NCI-H1417 treated with DMSO at 0.1 percent for 48 hours (cell line): ENCODE measurements around the gene BRPF1.
"Not testable (repeated sequence)": the region's sequence is repeated elsewhere in the genome, so short reads cannot be mapped to it uniquely, and the experiment has no call there.

ENCODE experiments used
- DNase-seq: peaks from one replicate; lab custom pipeline; 2025; lab: John Stamatoyannopoulos, UW

BRPF1 gene

DNA sequence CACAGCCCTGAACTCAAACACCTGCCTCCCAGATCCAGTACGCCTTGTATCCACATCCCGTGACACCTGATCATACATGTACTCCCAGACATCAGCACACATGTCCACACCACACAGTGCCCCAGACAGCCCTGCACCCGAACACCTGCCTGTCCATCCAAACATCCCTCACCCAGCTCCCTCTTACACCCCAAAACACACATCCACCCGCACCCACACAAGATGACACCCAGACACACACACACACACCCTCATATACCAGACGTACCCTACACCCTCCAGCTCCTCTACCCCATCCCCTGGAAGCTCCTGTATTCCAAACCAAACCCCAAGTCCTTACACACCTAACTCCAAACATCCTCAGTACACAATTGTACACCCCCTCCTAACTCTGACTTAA, 37.5 kb downstream of the BRPF1 start:
- no peak for DNase-seq

DNA sequence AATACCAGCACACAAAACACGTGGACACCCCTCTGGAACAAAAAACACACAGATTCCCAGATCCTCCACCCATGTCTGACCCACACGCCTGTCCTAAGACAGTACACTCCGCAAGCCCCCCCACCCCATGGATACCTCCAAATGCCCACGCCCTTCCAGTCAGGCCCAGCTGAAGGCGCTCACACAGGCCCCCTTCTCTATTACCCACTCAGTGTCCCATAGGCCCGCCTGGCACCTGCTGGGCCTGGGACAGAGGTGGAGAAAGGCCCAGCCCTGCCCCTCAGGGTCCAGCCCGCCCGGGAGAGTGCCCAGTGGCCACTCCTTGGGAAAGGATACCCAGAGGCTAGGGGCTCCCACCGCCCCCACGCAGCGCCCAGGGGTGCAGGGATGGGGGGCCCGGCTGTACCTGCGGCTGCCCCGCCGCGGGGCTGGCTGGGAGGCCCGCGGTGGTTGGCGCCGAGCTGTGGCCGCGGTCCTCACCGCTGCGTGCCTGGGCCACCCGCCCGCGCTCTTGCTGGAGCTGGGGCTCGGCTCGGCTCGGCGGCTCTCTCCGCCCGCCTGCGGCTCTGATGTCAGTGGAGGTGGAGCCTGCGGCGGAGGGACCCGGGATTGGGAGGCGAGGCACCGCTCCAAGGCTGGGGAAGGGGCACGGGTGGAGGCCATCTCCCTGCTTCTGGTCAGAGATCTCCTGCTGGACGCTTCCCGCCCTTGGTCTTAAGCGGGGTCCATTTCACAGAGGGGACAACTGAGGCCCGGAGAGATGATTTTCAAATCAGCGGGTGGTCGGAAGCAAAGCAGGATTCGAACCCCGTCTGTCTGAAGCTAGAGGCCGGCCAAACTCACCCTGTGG, 38.1 kb downstream of the BRPF1 start, which contains the start of gene CAMK1:
Gene CAMK1 (minus strand): TSS at position 522 of the 850 bp plus-strand sequence. CDS start 2,198 bp downstream, outside the sequence.
- no peak for DNase-seq

DNA sequence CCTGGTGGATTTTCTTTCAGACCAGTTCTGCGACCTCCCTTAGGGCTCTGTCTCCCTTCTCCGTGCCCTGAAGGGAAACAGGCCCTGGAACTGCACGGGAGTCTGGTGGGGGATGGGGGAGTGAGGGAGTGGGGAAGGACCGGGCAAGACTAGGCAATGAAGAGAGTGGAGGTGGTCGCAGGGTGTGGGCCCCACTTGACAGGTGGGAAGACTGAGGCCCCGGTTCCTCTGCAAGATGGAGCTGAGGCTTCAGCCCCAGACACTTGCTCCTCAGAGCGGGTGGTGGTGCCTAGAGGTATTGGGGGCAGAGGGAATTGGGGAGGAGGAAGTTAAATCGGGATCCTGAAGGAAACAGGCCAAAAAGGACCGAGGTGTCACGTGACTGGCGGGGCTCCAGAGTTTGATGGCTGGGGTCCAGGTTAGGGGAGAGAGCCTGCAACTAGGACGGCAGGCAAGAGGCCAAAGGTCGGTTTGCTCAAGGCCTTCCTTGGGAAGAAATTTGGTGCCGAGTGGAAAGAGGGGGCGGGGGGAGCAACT, 38.8 kb downstream of the BRPF1 start:
- no peak for DNase-seq

DNA sequence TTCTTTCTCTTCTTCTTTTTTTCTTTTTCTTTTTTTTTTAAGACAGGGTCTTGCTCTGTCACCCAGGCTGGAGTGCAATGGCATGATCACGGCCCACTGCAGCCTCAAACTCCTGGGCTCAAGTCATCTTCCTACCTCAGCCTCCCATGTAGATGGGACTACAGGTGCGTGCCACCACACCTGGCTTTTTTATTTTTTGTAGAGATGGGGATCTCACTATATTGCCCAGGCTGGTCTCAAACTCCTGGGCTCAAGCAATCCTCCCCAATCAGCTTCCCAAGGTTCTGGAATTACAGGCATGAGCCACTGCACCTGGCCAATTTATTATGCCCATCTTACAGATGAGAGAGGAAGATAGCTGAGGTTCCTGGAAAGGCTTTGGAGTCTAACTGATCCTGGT, 39.5 kb downstream of the BRPF1 start:
- not testable (repeated sequence) for DNase-seq

DNA sequence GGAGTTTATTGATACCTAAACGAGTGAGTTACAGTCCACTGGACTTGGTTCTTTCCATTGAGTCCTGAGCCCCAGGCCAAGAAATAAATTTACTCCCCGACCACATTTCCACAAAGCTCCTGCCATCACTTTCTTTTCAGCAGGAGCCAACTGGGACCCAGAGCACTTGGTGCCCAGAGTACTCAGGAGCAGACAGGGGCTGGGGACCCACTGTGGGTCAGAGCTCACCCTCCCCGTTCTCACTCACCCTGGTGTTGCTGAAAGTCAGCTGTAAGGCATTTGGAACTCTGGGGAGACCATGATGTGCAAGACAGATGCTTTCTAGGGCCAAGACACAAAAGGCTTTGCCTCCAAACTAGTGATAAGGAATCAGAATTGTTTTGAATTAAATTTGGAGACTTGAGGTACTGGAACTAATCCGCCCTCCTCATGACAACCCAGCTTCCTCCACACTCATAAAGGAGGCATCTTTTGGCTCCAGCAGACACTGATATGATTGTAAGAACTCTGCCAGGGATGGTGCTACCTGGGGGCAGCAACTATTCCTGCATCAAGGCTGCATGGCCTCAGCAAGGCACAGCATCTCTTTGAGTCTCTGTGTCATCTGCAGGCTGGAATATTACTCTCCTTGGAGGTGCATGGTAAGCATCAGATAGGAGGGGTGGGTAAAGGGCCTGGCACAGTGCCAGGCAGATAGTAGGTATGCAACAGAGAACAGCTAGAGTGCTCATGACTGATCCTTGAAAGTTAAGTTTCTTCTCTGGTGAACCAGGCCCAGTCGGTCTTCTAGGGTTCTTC, 45.6 kb downstream of the BRPF1 start:
- no peak for DNase-seq

DNA sequence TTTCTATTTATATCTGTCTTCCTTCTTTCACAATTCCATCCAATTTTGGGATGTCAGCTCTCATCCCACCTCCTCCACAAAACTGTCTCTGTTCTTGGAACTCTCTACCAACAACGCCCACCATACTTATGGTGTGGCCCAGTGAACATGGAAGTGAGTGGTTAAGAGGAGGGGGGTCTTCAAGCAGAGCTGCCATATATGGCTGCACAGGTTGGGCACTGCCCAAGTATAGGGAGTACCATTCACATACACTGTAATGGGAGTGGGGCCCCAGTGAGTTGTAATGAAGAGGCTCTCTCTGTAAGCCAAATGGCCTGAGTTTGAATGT, 46.1 kb downstream of the BRPF1 start:
- DNase-seq: no peak

DNA sequence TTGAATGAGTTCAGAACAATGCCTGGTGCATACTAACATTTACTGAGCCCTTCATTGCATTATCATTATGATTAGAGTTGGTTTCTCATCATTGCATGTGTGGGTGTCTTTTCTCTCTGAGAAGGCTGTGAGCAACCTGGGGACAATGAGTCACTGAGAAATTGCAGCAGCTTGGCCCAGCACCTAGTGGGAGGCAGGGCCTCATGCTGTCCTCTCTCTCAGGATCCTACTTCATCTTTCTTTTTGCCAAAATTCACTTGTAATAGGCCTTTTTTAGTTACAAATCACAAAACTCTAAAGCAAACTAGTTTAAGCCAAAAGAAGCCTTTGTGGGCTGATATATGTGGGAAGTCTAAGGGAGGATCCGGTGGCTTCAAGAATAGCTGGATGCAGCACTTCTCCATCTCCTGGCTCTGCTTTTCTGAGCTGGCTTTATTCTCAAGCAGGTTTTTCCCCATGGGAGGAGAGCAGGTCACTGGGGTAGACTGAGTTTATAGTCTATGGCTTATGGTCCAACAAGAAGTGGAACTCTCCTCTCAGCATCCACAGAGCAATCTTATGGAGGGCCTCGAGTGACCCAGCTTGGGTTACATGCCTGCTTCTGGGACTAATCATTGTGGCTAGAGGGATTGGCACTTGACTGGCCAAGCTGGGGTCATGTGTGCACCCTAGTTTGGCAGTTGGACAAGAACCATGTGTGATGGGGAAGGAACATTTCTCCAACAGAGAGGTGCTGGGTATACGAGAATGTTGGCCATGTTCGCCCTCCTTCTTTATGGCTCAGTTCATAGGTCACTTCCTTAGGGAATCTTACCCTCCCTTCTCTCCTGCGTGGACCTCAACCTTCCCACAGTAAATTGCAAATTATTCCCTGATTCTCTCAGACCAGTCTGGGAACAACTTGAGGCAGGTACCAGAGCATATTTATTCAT, 46.9 kb downstream of the BRPF1 start:
- DNase-seq: no peak

DNA sequence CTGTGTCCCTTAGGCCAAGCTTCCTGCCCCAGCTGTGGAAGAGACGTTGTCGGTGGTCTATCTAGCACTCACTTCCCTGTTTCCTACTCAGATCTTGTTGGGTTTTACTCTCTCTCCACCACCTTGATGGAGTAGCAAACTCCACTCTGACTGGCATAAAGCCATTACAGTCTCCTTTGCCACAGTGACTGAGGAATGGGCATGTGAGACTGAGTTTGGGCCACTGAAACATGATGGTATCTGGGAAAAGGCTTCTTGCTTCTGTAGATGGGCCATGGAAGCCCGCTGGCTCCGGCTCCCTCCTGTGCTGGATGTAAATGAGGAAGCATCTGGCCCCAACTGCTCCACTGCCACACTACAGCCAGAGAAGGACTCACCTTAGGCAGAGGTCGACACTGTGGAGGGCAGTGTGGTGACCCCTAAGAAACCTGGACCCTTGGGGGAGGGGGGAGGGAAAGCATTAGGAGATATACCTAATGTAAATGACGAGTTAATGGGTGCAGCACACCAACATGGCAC, 47.6 kb downstream of the BRPF1 start:
- DNase-seq: no peak

DNA sequence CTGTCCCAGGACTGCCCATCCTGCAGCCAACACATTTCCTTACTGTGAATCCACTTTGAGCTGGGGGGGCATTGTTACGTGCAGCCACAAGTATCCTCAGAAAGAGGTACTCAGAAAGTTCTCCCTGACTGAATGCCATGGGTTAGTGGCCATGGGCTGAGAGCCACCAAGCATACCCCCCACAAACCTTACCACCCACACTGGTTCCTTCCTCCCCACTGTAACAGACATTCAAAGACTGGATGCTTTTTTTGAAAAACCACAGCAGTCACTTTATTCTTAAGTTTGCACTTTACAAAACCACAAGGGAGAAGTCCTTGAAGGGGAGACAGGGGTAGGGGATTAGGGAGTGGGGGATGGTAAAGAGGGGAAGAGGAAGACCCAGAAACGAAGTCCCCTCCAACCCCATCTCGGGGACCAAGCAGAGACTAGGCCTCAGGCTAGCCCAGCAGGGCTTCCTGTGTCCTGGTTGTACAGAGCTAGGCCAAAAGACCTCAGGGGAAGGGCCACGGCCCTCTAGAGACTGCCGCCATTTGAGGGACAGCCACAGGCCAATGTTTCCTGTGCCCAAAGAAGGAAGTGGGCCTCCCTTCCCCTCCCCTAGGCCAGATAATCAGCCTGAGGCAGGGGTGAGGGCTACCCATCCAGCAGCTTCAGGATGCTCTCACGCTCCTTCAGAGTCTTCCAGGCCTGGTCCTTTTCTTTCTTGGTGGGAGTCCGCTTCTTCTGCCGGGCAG, 48.4 kb downstream of the BRPF1 start:
- no peak for DNase-seq

DNA sequence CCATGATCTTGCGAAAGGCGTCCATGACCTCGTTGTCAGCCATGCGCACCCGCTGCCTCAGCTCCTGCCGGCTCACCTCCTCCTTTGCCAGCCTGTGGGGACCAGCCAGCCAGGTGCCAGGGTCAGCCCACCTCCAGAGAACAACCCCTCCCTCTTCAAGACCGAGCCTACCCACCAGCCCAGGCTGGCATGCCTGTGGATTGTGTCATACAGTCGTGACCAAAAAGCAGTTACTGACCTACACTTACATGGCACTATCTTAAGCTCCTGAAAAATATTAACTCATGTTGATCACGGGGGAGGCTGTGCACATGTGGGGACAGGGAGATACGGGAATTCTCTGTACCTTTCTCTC, 48.9 kb downstream of the BRPF1 start:
- DNase-seq: no peak

DNA sequence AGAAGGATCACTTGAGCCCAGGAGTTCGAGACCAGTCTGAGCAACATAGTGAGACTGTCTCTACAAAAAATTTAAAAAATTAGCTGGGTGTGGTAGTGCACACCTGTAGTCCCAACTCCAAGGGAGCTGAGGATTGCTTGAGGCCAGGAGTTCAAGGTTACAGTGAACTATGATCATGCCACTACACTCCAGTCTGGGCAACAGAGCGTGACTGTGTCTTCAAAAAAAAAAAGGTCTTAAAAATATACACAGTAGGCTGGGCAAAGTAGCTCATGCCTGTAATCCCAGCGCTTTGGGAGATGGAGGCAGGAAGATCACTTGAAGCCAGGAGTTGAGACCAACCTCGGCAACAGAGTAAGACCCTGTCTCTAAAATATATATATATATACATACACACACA, 49.4 kb downstream of the BRPF1 start:
- DNase-seq: no peak

DNA sequence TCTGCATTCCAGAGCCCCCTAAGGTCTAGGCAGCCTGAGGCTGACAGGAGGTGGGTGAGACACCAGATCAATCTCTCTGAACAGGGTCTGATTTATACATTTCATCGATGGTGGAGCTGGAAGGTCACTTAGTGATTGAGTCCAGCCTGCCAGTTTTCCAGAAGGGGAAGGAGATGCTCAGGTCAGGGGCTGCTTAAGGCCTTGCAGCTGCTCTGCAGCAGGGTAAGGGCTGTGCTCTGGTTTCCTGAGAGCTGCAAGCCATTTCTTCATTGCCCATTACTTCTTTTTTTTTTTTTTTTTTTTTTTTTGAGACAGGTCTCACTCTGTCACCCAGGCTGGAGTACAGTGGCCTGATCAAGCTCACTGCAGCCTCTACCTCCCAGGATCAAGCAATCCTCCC, 50.0 kb downstream of the BRPF1 start:
- DNase-seq: no peak

DNA sequence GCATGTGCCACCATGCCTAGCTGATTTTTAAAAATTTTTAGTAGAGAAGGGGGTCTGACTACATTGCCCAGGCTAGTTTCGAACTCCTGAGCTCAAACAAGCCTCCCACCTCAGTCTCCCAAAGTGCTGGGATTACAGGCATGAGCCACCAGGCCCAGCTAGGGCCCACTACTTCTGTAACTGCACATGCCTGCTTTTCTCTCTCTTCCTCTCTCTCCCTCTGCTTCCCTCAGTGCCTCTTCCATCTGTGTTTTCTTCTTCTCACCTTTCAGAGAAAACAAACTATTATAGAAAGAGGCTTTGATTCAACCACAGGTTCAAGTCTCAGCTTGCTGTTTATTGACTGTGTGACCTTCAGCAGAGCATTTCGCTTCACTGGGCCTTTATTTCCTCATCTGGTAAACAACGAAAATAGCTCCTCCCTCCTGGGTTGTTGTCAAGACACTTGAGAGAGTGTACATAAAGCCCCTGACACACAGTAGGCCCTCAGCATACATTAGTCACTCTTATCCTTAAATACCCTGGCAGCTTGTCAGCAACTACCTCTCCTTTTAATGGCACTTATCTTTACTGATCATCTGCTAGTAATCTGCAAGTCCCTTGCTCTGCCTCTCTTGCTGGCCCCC, 50.6 kb downstream of the BRPF1 start:
- no peak for DNase-seq

DNA sequence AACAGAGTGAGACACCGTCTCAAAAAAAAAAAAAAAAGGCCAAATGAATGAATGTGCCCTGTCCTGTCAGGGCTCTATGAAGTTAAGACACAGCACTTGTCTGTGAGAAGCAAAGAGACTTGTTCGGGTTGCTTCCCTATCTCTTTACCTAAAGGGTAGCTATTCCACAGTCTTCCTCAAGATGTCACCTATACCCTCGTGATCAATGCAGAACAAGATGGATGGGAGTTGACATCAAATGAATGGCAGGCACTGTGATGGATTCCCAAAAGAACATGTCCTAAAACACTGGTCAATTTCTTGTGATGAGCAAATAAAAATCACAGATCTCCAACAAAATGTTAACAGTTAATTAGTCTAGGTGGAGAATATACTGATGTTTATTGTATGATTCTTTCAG, 51.2 kb downstream of the BRPF1 start:
- DNase-seq: no peak

DNA sequence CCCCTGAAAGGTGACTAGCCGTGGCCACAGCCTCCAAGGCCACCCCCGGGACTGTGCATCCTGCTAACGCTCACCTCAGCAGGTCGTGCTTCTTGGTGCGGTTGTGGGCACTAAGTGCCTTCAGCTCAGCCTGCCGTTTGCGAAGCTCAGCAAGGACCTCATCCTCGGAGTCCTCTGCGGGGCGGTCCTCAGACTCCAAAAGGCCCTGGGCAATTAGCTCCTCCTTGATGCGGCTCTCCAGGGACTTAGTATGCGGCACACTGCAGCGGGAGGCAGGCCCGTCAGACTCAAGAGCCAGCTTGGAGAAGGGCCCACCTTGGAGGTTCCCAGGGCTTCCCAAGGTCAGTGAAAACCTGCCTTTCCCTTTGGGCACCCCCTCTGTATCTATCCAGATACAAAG, 52.4 kb downstream of the BRPF1 start:
- no peak for DNase-seq

DNA sequence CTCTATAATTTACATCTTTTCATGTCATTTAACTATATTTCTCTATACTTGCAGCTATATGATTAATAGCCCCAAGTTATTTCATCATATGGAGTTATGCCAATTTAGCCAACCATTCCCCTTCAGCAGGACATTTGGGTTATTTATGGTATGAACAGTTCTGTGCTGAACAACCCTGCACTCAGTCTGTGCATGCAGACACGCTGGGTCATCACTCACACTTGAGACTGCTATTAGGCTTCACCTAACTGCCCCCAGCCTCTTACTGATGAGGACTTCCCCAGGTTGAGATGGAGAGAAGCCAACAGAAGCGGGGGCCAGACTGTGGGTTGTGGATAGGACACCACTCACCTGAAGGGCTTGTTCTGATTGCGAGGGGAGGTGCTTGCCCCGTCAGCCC, 53.4 kb downstream of the BRPF1 start:
- no peak for DNase-seq

DNA sequence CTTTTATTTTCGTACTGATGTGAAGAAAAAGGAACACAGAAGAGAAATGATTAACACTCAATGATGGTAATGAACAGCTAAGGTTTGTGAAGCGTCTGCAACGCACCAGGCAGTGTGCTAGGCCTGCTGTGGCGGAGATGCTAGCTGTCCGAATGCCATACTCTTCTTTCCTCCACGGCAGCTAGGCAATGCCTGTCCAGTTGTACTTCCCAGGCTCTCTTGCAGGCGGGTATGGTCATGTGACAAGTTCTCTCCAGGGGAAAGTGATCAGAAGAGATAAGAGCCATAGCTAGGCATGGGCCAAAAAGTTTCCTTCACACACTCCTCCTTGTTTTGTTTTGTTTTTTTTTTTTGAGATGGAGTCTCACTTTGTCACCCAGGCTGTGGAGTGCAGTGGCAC, 54.1 kb downstream of the BRPF1 start:
- no peak for DNase-seq

DNA sequence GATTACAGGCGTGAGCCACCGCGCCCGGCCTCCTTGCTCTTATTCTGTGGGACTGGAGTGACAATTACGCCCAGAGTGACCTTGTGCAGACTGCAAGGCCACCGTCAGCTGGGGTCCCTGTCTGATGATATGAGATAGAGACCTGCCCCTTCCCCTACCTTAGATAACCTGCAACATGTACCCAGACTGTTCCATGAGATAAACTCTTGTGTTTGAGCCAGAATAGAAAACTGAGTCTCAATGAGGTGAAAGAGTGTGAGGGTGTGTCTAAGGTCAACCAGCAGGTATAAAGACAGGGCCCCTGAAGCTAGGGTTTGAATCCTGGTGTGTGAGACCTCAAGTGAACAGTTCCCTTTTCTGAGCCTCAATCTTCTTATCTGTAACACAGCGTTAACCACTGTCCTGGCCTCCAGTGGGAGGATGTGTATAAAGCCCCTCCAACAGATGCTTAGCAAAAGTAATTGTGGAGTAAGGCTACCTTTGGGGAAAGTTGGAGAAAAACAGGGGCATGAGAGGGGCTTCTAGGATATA, 54.7 kb downstream of the BRPF1 start:
- DNase-seq: no peak

DNA sequence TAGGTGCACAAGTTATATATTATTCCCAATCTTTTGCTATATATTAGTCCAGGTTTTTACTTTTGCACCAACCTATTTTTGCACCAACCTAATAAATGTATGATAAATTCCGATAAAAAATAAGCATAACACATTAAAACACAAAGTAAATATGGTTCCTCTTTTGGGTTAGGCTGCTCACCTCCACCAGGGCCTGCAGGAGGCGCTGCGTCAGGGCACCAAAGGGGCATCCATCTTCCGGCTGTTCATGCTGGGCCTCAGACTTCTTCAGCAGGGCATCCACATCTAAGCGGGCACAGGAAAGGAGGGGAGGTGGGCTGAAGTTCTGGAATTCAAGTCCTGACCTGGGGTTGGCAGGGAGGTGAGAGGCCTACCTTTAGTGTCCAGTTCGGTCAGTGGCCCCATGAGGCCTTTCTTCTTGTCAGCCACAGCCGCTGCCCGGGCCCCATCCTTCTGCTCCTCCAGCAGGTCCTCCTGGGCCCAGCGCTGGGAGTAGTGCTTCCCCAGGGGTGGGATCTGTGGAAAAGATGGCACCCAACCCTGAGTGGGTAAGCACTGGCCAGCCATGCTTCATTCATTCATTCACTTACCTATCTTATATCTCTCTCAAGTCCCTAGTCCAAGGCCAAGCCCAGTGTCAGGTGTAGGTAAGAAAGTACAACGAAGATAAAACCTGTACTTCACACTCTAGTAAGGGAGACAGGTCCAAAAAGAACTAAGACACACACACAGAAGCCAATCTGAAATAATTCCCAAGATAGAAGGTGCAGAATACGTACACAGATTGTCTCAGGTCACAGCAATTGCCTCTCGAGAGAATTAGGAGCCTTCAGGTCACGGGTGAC, 55.5 kb downstream of the BRPF1 start:
- no peak for DNase-seq

DNA sequence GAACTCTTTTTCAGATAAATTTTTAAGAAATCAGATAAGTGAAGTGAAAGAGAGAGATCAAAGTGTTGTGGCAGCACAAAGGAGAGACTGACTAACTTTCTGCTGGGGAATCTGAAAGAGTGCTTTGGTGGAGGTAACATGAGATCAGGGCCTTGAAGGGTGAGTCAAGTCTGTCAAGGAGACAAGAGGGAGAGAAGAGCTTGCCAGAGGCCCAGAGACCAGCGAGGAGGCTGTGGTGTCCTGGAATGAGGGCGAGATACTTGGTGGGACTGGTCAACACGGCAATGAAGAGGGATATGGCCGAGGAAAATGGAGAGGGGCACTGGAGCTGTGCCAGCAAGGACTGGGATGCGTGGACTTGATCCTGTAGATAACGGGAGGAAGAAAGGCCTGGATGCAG, 56.2 kb downstream of the BRPF1 start:
- DNase-seq: no peak
